Measurements from ENCODE around the gene WSCD1.

DNA sequence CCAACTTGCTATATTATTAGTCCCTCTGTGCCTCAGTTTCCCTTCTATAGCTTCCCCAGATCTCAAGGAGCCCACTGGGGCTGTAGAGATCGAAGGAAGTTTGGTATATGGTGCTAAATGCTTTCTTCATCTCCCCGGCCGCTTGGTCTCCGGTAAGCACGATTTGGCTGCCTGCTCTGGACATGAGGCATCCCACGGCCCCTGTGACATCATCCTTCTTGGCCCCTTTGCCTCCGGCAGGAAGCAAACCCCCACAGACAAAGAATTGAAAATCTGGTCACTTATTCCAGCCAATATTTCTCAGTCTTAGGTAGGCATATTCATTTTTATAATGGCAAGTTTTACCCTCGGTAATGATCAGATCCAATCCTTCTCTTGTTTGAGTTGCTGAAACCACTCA lies 65.8 kb downstream of the WSCD1 start:
- TF ChIP-seq, protein P1, sequence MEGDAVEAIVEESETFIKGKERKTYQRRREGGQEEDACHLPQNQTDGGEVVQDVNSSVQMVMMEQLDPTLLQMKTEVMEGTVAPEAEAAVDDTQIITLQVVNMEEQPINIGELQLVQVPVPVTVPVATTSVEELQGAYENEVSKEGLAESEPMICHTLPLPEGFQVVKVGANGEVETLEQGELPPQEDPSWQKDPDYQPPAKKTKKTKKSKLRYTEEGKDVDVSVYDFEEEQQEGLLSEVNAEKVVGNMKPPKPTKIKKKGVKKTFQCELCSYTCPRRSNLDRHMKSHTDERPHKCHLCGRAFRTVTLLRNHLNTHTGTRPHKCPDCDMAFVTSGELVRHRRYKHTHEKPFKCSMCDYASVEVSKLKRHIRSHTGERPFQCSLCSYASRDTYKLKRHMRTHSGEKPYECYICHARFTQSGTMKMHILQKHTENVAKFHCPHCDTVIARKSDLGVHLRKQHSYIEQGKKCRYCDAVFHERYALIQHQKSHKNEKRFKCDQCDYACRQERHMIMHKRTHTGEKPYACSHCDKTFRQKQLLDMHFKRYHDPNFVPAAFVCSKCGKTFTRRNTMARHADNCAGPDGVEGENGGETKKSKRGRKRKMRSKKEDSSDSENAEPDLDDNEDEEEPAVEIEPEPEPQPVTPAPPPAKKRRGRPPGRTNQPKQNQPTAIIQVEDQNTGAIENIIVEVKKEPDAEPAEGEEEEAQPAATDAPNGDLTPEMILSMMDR (IDR thresholded peaks at IDR 0.05; ENCODE audit: extremely low read depth in 1 of 2, insufficient read depth in 1 of 2, low read depth in 1 of 2, low read length in 2 of 2) = no peak
- no peak for TF ChIP-seq POLR2A (IDR thresholded peaks at IDR 0.05; ENCODE audit: low read depth, low read length)
- TF ChIP-seq EZH2 (IDR thresholded peaks at IDR 0.05; ENCODE audit: borderline replicate concordance, low read depth, low read length, severe bottlenecking) = no peak
- no peak for TF ChIP-seq POLR2AphosphoS5 (IDR thresholded peaks at IDR 0.05; ENCODE audit: insufficient read depth, low read depth, low read length)

All from endothelial cell of umbilical vein (primary cell).